SJSA1 (cell line): ENCODE measurements around the gene CBX2. TPM values are rescaled to one million over a fixed set of nuclear protein-coding genes. Genes with fewer than 3 reads are reported as not detected.
A peak's percentile ranks its signal among the peaks of the same experiment; 100 is the strongest.

Source experiments
- DNase-seq, 2 experiments: peaks; one replicate each; pipeline ENCODE4 v3.0.0-alpha.2; 2015 to 2020; ENCODE audit warnings: low spot score in 2 of 2, low read depth in 1 of 2
- H3K27ac ChIP-seq: fragments of 250-450 bp; sonication (Bioruptor Pico); 2 replicates; pipeline ENCODE4 v1.5.1; 2020; ENCODE audit warnings: mild to moderate bottlenecking, moderate library complexity
- H3K27me3 ChIP-seq: fragments of 250-450 bp; sonication (Bioruptor Pico); replicated peaks from 2 replicates; pipeline ENCODE4 v1.5.1; 2020; ENCODE audit warnings: mild to moderate bottlenecking, moderate library complexity
- H3K36me3 ChIP-seq: fragments of 250-450 bp; sonication (Bioruptor Pico); 2 replicates; pipeline ENCODE4 v1.5.1; 2020; ENCODE audit warnings: mild to moderate bottlenecking
- H3K4me1 ChIP-seq: fragments of 250-450 bp; sonication (Bioruptor Pico); replicated peaks from 2 replicates; pipeline ENCODE4 v1.6.1; 2021; ENCODE audit warnings: mild to moderate bottlenecking
- H3K4me3 ChIP-seq: fragments of 250-450 bp; sonication (Bioruptor Pico); 2 replicates; pipeline ENCODE4 v1.5.1; 2020; ENCODE audit warnings: mild to moderate bottlenecking
- H3K9me3 ChIP-seq: fragments of 250-450 bp; sonication (Bioruptor Pico); replicated peaks from 2 replicates; pipeline ENCODE4 v1.5.1; 2020; ENCODE audit warnings: mild to moderate bottlenecking
- total RNA-seq: library from RNA; depleted of rRNA; stranded (reverse); fragments of >200 nt; shearing (Covaris generic); gene quantifications from 2 replicates; pipeline ENCODE4 v1.2.3, GENCODE V29; 2014

The CBX2 gene
- total RNA-seq, 1 experiment from 2014 or later, result 16.7 TPM

GRCh38 chr17:79792341-79792871 is 14.5 kb downstream of the CBX2 start:
- Histone ChIP-seq H3K36me3 (peaks cover 22% of the 10 kb centered on the region), H3K27me3 (no peaks in the 10 kb centered on the region), H3K4me1 (peaks cover 50% of the 10 kb centered on the region), H3K4me3 (peak overlapping the region; percentile 36), H3K9me3 (0 out of 2 replicates have a peak, but pooled peaks cover 3% of the 10 kb centered on the region), H3K27ac (peak overlapping the region; percentile 43)
- DNase-seq, result peak in 1 of 2 experiments; percentile 52

GRCh38 chr17:79792984-79793923 is 15.3 kb downstream of the CBX2 start:
- H3K27me3 ChIP-seq, result peaks cover 6% of the 10 kb centered on the region

GRCh38 chr17:79793924-79794304 is 16.0 kb downstream of the CBX2 start:
- peak overlapping the region; percentile 89 for H3K27ac ChIP-seq
- DNase-seq, result peak in 1 of 2 experiments; percentile 92
- peak overlapping the region; percentile 36 for H3K4me3 ChIP-seq
- 0 out of 2 replicates have a peak, but pooled peaks cover 6% of the 10 kb centered on the region for H3K9me3 ChIP-seq
- H3K4me1 ChIP-seq, result peaks cover 63% of the 10 kb centered on the region
- H3K36me3 ChIP-seq, result peaks cover 22% of the 10 kb centered on the region
- H3K27me3 ChIP-seq, result peaks cover 12% of the 10 kb centered on the region

More at GRCh38 chr17:79792984-79793923, 15.3 kb downstream of the CBX2 start:
- peak; percentile 98 to 100 for DNase-seq
- Histone ChIP-seq H3K27ac (peak overlapping the region; percentile 89), H3K4me3 (peak overlapping the region; percentile 36), H3K9me3 (0 out of 2 replicates have a peak, but pooled peaks cover 6% of the 10 kb centered on the region), H3K4me1 (peaks cover 57% of the 10 kb centered on the region), H3K36me3 (peaks cover 22% of the 10 kb centered on the region)

GRCh38 chr17:79794659-79795511 is 16.9 kb downstream of the CBX2 start:
- DNase-seq, result no peak
- Histone ChIP-seq H3K27ac (peak overlapping the region; percentile 89), H3K36me3 (peaks cover 22% of the 10 kb centered on the region), H3K4me3 (no peak overlapping the region), H3K27me3 (peaks cover 22% of the 10 kb centered on the region), H3K9me3 (0 out of 2 replicates have a peak, but pooled peaks cover 6% of the 10 kb centered on the region), H3K4me1 (peaks cover 69% of the 10 kb centered on the region)

GRCh38 chr17:79795795-79796443 is 18.0 kb downstream of the CBX2 start:
- peaks cover 73% of the 10 kb centered on the region for H3K4me1 ChIP-seq
- H3K36me3 ChIP-seq, result peaks cover 22% of the 10 kb centered on the region
- peak overlapping the region; percentile 85 for H3K4me3 ChIP-seq
- H3K9me3 ChIP-seq, result peaks cover 4% of the 10 kb centered on the region; the same call in 1 of the 2 replicates
- no peak overlapping the region for H3K27ac ChIP-seq
- H3K27me3 ChIP-seq, result peaks cover 32% of the 10 kb centered on the region
- DNase-seq, result no peak

- peaks cover 78% of the 10 kb centered on the region for H3K4me1 ChIP-seq
- peak overlapping the region; percentile 85 for H3K4me3 ChIP-seq
- DNase-seq, result no peak
- H3K27ac ChIP-seq, result no peak overlapping the region
- H3K27me3 ChIP-seq, result peaks cover 37% of the 10 kb centered on the region
- H3K9me3 ChIP-seq, result peaks cover 4% of the 10 kb centered on the region; the same call in 1 of the 2 replicates
- H3K36me3 ChIP-seq, result peaks cover 22% of the 10 kb centered on the region
Observed at GRCh38 chr17:79796444-79796762, 18.5 kb downstream of the CBX2 start.

GRCh38 chr17:79796763-79797491 is 19.0 kb downstream of the CBX2 start, which contains the start of gene CBX8:
CBX8 (minus strand) TSS chr17:79797077; CDS start chr17:79796998, 79 bp downstream.
- H3K36me3 ChIP-seq, result peaks cover 22% of the 10 kb centered on the region
- DNase-seq, result peak; percentile 100
- peaks cover 43% of the 10 kb centered on the region for H3K27me3 ChIP-seq
- H3K9me3 ChIP-seq, result peaks cover 4% of the 10 kb centered on the region; the same call in 1 of the 2 replicates
- peaks cover 75% of the 10 kb centered on the region for H3K4me1 ChIP-seq
- peak within 1 kb of the TSS; percentile 76 for H3K27ac ChIP-seq
- H3K4me3 ChIP-seq, result peak within 1 kb of the TSS; percentile 85

GRCh38 chr17:79797492-79798298 is 19.7 kb downstream of the CBX2 start:
- DNase-seq, result no peak
- H3K36me3 ChIP-seq, result peaks cover 22% of the 10 kb centered on the region
- peaks cover 50% of the 10 kb centered on the region for H3K27me3 ChIP-seq
- no peak overlapping the region for H3K27ac ChIP-seq
- H3K4me1 ChIP-seq, result peaks cover 69% of the 10 kb centered on the region
- H3K4me3 ChIP-seq, result peak overlapping the region; percentile 85
- H3K9me3 ChIP-seq, result peaks cover 8% of the 10 kb centered on the region; the same call in 1 of the 2 replicates

- Histone ChIP-seq H3K36me3 (peaks cover 22% of the 10 kb centered on the region), H3K9me3 (peaks cover 12% of the 10 kb centered on the region), H3K27ac (no peak overlapping the region), H3K4me3 (peak overlapping the region; percentile 20), H3K4me1 (peaks cover 68% of the 10 kb centered on the region), H3K27me3 (peaks cover 58% of the 10 kb centered on the region)
- no peak for DNase-seq
Observed at GRCh38 chr17:79798299-79799173, 20.6 kb downstream of the CBX2 start.

- no peak for DNase-seq
- peaks cover 69% of the 10 kb centered on the region for H3K4me1 ChIP-seq
- H3K27me3 ChIP-seq, result peaks cover 64% of the 10 kb centered on the region
- H3K27ac ChIP-seq, result no peak overlapping the region
- peaks cover 22% of the 10 kb centered on the region for H3K36me3 ChIP-seq
- H3K4me3 ChIP-seq, result no peak overlapping the region
- peaks cover 18% of the 10 kb centered on the region for H3K9me3 ChIP-seq
Observed at GRCh38 chr17:79799174-79799537, 21.2 kb downstream of the CBX2 start.
